ENCODE results near the gene RPS6KA2.
"Not testable (repeated sequence)": the region's sequence is repeated elsewhere in the genome, so short reads cannot be mapped to it uniquely, and the experiment has no call there.

RPS6KA2 gene

DNA sequence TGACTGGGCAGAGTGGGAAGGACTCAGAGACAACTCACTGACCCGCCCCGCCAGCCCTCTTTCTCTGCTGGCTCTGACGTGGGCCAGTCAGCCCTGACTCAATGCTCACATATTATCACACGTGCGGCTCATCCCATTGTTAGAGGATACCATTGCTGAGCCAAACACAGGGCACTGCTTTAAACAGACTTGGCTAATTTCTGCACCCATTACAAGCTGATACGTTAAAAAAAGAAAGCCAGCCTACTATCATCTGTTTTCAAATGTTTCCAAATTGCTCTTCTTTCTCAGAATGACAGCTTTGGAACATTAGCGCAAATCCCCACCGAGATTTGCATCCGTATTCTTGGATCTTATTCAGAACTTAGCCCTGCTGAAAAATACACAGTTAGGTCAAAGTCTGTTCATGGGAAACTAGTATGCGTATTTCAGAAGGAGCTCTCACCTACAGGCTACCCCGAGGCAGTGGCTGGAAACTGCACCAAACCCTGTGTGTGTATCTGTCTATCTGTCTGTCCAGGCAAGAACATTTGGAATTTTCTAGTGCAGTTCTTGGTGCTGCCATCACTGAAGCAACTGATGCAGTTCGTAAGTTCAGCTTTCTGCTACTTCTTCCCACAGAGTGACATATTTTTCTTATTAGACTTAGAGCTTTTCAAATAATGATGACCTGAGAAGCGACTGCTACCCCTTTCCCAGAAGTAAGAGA lies 73.3 kb downstream of the RPS6KA2 start:
- peak; percentile 60 for DNase-seq (ENCODE audit: low spot score)

- DNase-seq (ENCODE audit: low spot score): no peak
Observed at GRCh38 chr6:166552600-166552999, 74.5 kb downstream of the RPS6KA2 start.

DNA sequence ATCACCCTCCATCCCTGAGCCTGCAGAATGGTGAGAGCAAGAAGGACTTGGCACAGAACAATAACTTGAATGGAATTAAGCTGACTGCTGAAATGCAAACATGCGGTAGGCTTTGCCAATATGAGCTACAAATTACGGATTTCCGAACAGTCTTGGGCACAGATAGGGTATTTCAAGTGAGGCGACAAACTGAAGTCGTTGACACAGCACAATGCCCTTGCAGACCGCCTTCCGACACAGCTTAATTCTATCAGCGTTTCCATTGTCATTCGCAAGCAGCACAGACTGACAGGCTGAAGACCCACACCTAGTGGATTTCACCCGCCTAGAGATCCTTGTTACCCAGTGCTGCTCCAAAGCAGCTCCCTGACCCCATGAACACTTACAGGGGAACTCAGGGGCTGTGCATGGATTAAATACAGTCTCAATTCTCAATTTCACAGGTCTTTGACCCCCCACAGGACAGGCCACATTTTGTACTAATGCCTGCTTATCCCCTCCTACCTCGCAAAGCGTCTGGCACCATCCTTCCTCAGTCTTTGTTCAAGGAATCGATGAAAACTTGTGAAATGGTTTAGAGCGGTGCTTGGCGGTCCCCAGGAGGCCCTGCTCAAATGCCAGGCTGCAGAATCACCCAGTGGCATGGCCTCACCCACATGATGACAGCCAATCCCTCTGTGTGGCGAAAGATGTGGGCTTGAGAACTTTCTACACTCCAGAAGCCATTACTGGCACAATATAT lies 75.1 kb downstream of the RPS6KA2 start:
- DNase-seq (ENCODE audit: low spot score): no peak

DNA sequence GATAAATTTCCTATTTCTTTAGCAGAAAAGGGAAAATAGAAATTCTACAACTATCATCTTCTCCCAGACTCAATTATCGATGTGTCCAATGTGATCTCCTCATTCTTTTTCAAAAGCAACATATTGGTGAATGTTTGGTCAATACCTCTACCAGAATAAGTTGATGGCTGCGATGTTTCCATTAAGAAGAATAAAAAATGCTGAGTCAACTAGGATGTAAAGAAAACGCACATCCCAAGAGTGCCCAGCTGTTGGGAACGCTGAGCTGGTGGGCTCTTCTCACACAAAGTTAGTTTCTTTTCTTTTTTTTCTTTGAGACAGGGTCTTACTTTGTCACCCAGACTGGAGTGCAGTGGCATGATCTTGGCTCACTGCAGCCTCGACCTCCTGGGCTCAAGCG lies 80.4 kb downstream of the RPS6KA2 start:
- DNase-seq (ENCODE audit: low spot score): no peak

DNA sequence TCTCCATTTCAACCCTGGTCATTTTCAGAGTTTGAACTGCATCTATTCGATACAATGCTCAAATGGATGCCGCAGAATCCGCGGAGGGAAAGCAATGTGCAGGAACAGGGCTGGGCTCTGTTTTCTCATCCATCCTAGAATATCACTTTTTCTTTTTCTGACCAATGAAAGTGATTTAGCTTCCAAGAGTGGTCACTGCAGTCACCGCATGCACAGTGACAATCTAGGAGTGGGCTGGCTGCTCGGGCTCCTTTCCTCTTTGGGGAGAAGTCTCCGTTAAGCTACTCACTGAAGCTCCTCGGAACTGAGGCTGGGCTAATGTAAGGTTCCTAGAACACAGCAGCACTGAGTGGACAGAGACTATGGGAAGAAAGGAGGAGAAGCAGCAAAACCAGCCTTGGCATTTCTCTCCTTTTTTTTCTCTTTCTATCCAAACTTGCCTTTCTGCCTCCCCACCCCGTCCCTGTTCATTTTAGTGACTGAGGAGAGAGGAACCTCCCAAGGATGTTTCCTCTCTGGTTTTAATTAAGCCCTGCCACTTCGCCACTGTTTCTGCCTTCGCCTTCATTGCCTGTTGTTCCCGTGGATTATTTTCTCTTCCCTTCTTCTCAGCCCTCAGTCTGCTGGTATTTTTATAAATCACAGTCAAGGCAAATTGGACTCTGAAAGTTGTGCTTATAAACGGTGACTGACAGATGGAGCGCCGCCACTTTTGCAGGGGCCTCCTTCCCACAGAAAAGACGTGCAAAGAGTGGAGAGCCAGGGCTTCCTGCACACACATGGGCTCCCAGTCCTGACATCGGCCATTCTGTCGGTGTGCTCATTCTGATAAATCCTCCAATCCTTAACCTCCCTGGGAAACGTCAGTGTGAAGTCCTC lies 81.7 kb downstream of the RPS6KA2 start:
- no peak for DNase-seq (ENCODE audit: low spot score)

- no peak for DNase-seq (ENCODE audit: low spot score)
Observed at GRCh38 chr6:166544296-166544605, 82.8 kb downstream of the RPS6KA2 start.

GRCh38 chr6:166543603-166544295 lies 83.3 kb downstream of the RPS6KA2 start:
- DNase-seq (ENCODE audit: low spot score): no peak

- no peak for DNase-seq (ENCODE audit: low spot score)
Observed at GRCh38 chr6:166542580-166542912, 84.5 kb downstream of the RPS6KA2 start.

DNA sequence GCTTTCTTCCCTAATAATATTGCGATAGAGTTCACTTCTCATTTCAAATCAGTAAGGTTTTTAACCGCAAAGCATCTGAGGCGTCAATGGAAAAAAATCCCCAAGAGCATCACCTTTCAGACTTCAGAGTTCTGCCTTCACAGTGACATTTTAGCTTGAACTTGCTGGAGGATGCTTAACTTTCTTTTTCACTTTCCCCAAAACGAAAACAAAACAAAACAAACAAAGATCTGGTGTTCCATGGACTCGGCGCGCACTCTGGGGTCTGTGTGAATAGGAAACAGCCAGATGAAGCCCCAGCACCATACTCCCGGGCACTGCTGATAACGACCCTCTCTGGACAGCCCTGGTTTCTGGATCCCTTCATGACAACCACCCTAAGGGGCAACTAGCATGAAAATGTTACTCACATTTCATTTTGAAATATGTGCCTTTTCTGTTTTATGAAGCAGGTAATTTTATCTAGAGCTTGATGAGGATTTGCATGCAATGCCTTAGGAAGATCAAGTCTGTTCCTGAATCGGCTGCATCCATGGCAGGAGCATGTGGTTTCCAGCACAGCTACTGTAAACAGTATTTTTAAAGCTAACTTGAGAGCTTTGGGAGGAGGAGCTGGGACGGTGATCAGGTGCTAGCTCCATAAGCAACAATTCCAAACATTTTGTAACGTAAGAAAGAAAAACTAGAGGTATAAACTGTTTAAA lies 85.0 kb downstream of the RPS6KA2 start:
- DNase-seq (ENCODE audit: low spot score): no peak

DNA sequence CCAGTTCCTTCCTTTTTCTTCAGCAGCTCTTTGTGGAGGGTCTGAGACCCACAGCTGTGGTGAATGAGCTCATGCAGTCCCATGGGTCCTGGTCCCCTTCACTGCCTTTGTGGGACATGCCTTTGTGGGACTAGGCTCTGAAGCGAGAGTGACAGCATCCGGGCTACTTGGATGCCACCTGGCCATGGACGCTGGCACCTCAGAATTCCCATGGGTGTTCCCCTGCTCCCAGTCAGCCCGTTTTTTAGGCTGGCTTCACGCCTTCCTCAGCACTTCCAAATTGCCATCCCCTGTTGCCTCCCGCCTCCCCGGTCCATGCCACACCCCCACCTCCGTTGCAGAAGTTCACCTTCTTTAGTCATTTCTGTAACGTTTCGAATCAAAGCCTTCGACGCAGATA lies 85.7 kb downstream of the RPS6KA2 start:
- DNase-seq (ENCODE audit: low spot score): no peak

DNA sequence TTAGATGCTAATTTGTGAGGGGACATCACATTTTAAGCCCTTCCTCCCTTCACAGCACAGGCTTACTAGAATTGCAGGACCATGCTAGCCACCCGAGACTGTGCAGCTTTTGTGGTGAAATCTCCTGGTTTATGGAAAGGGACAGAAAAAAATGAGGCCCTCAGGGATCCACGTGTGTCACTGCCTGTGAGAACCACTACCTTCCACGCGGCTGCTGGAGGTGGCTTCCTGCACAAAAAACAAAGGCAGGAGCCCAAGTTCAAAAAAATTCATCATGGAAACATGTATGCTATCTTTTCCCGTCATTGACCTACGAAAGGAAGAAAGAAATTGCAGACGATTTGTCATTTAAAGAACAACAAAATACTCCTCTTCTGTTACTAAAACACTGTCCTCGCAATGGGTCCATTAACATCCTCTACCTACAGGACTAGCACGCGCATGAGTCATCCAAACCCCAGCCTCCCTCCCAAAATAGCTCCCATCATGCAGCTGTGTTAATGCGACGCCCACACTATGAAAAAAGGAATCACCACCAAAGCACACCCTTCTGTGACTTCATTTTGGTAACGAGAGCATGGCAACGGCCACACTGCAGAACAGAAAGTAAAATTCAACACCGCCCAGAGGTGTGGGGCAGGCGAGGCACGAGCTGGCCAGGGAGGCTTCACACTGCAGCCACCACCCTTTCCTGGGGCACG lies 86.3 kb downstream of the RPS6KA2 start:
- no peak for DNase-seq (ENCODE audit: low spot score)

DNA sequence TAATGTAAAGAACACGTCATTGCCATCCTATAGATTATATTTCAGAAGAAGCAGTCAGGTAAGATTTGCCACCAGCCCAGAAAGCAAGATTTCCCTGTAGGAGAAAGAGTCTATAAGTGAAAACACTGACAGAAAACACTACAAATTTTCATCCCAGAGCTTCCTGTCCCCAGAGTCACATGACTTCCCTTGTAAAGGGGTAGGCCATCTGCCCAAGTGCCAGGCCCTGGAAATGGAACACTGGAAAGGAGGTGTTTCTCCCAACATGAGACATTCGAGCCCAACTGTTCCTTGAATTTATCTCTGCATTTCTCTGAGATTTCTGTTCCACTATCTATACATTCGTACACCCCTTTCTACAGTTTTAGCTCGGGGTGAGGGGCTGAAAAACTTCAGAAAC lies 87.5 kb downstream of the RPS6KA2 start:
- DNase-seq (ENCODE audit: low spot score): no peak

DNA sequence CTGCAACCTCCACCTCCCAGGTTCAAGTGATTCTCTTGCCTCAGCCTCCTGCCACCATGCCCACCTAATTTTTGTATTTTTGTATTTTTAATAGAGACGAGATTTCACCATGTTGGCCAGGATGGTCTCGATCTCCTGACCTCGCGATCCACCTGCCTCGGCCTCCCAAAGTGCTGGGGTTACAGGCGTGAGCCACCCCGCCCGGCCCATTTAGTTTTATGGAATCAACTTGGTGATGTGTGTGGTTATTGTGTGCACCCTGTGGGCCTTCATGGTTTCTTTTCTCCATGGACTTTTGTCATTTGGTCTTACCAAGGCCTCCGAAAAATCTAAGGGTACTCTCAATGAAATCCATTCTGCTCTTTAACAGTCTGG lies 88.1 kb downstream of the RPS6KA2 start:
- not testable (repeated sequence) for DNase-seq (ENCODE audit: low spot score)

DNA sequence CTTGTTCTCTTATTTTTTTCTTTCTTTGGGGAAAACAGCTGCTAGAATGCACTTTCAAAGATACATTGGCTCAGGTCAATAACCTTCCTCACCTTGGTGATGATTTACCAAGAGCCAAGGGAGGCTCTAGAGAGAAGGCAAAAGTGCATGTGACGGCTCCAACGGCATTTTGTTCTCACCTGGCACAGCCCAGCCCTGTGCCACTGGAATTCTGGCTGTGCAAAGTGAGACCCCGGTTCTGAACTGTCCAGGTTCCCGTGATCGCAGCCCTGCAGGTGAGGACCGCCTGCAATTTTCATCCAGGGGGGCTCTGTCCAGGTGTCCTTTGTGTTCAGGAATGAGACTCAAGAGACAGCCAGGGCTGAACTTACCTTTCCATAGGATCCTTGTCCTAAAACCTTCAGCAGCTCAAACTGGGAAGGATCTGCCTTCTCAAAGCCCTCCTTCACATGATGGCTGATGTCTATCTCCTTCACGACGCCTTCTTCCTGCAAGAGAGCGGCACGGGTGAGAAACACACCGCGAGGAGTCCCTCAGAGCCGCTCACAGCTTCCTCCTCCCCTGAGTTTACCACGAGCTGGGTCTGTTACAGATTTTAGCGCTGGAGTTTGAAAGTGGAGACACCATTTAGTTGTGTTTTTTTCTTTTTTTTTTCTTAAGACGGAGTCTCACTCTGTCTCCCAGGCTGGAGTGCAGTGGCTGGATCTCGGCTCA lies 88.6 kb downstream of the RPS6KA2 start:
- DNase-seq (ENCODE audit: low spot score): no peak

DNA sequence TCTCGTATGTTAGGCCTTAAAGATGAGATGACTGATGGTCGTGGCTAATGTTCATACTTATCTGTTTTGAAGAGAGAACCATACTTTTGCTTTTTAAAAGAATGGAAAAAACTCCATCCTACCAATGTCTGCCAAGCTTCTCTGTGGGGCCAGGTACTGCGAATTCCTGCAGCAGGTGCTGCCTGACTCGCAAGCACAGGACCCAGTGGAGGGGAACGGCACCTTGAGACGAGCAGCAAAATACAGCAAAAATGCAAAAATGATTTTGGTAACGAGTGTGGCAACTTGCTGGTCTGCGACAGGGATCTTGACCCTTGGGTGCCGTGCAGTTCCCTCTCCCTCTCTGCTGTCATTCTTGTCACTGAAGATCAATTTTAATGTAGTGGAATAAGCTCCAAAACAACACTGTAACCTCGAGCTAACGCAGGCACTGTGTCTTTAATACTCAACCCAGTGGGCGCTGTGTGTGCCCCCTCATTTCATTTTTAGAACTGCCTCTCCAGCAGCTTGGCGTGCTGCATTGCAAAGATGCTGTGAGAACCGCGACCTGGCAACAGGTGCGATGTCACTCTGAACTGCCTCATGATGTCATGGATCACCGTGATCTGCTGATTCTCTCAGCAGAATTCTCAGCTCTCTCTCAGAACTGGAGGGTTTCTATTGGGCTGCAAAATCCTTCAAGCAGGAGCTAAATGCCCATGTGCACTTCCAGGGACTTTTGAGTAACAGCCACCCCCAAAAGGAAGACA lies 92.2 kb downstream of the RPS6KA2 start:
- DNase-seq (ENCODE audit: low spot score): no peak

- DNase-seq (ENCODE audit: low spot score): no peak
Observed at GRCh38 chr6:166533205-166533824, 93.7 kb downstream of the RPS6KA2 start.

DNA sequence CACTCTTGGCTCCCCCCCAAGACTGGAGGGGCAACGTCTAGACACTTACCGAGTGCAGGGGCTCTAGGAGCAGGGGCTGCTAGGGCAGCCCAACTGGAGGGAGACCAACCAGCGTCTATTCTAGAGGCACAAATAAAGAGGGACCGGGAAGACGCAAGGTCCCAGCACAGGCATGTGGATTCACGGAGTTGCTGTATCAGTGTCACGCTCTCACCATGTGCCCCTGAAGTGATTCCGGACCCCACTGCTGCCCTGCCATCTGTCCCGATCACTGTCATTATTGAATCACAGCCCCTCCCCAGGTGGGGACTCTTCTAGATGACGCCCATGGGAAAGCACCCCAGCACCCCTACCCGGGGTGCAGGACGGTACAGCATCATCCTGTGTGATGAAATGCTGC lies 94.7 kb downstream of the RPS6KA2 start:
- DNase-seq (ENCODE audit: low spot score): no peak

DNA sequence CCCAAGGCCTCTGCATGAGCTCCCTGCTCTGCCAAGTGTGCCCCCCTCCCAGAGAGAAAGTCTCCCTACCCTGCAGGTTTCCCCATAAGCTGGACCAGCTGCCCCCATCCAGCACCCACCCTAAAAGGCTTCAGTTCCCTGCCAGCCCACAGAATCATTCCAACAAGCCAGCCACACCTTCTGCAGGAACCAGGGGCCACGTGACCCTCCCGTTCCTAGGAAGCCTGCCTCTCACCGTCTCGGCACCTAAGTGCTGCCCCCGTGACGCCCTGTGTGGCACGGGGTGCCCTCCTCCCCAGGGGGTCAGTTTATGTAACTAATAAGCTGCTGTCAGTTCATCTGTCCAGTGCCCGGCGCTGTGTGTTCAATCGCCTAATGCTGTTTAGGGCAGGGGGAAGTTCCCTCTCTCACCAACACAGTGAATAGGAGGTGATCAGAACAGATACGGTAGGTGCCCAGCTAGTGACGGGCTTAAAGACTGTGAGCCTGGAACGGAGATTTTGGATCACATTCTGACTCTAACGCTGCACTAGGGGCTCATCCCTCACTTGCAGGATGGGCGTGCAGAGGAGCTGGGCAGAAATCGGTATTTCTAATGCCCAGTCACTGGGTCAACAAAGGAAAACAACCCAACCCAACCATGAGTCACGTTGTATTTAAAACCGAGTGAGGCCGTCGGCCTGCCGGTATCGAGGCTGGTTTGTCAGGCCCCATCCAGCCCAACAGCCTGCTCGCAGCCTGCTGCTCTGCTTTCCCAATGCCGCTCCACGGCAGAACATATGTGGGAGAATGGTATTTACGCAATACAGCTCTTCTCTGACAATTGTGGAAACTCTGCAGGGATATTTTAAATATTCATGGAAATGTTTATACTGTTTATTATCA lies 96.6 kb downstream of the RPS6KA2 start:
- no peak for DNase-seq (ENCODE audit: low spot score)

Data from RKO (cell line).